ENCODE measurements around the gene FSTL4. TPM values are rescaled to one million over a fixed set of nuclear protein-coding genes. Genes with fewer than 3 reads are reported as not detected.

The FSTL4 gene
- total RNA-seq, 2 donors from 2014 or later, result not detected

DNA sequence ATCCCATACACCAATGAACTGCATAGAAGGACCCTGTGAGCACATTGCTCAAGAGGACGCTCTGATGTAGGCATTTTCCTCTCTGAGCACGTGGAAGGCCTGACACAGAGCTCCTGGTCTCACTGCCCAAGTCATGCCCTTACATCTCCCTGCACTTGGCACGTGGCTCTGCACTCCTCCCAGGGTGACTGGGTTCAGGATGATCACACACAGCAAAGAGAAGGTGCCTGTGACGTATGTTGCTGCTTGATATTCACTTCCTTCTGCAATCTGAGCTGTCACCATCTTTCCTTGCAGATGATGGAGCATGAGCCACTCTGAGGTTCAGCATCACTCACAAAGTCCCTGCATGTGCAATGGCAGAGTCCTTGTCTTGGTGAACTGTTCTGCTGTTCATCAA, 125.2 kb downstream of the FSTL4 start:
- H3K4me1 Mint-ChIP-seq (ENCODE audit: low read depth in 2 of 2), result no peaks in the 10 kb centered on the region
- ATAC-seq, result no peak
- H3K4me3 Mint-ChIP-seq, result no peak overlapping the region
- H3K9me3 Mint-ChIP-seq, result no peaks in the 10 kb centered on the region
- H3K27me3 Mint-ChIP-seq, result peaks cover 0 to 2% of the 10 kb centered on the region in 2 donors
- DNase-seq (ENCODE audit: low spot score), result no peak
- no peaks in the 10 kb centered on the region for H3K36me3 Mint-ChIP-seq
- no peak overlapping the region for H3K27ac Mint-ChIP-seq

DNA sequence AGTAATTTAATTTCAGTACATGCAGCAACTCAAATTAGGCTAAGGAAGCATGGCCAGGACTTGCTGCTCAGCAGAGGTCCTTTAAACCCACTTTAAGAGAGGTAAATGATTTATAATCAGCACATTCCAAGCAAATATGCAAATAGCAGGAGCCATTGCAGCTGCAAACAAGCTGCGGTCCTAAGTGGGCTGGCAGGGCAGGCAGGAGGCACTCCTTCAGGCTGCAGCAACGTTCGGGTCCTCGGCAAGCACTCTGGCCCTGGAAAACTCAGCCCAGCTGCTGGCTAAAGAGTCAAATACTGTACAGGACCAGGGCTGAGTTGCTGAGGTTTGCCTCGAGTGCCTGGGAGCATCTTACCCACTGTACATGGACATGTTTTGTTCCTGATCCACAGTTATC, 126.9 kb downstream of the FSTL4 start:
- Mint-ChIP-seq H3K27me3 (peaks cover 0 to 2% of the 10 kb centered on the region in 2 donors), H3K4me1 (ENCODE audit: low read depth in 2 of 2) (no peaks in the 10 kb centered on the region), H3K36me3 (no peaks in the 10 kb centered on the region), H3K27ac (no peak overlapping the region), H3K4me3 (no peak overlapping the region), H3K9me3 (no peaks in the 10 kb centered on the region)
- ATAC-seq (no peak), DNase-seq (ENCODE audit: low spot score) (no peak)

DNA sequence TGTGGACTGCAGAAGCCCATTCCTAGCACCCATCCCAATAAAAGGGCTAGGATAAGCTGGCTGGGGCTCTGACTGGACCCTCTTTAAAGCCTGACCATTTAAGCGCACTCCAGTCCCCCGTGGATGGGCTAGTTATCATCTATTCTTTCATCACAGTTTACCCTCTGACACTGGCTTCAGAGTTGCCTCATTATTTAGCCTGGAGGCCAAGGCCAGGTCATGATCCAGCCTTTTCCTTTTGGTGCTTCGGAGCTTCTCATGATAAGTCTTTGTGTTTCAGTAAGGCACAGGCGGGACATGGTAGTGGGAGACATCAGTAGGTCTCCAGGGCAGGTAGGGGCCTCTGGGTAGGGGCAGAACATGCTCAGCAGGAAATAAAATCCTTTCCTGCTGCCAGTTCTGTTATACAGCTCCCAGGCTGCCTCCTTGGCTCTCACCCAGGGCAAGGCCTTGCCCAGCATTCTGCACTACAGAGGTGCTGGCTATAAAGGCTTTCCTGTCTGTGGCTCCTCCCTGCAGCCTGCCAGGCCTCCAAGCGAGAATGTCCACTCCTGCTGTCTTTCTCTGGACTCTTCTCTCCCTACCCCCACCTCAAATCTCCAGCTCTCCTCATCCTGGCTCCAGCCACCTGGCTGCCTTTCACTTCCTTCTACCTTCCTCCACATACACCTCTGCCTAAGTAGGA, 128.8 kb downstream of the FSTL4 start:
- no peaks in the 10 kb centered on the region for H3K4me1 Mint-ChIP-seq (ENCODE audit: low read depth in 2 of 2)
- no peaks in the 10 kb centered on the region for H3K36me3 Mint-ChIP-seq
- DNase-seq (ENCODE audit: low spot score) (no peak), ATAC-seq (no peak)
- H3K9me3 Mint-ChIP-seq, result no peaks in the 10 kb centered on the region
- H3K27ac Mint-ChIP-seq, result no peak overlapping the region
- H3K4me3 Mint-ChIP-seq, result no peak overlapping the region
- H3K27me3 Mint-ChIP-seq, result peaks cover 2% of the 10 kb centered on the region in 2 donors

DNA sequence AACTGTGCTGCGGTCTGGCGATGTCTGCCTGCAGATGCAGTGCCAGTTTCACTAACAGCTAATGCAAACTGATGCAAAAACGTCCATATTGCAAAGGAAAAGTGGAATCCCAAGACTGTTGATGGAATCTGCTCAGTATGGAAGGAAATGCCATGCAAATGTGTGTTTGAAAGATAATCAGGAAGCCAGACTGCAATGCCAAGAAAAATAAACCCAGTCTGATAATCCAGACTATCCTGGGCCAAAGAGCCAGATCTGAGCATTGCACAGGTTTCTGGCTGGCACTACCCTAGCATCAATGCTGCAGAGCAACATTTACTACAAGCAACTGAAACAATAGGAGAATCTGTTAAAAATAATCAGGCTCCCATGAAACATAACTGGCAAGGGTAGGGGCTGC, 130.3 kb downstream of the FSTL4 start:
- H3K4me1 Mint-ChIP-seq (ENCODE audit: low read depth in 2 of 2), result no peaks in the 10 kb centered on the region
- no peak for DNase-seq (ENCODE audit: low spot score)
- H3K27ac Mint-ChIP-seq, result no peak overlapping the region
- H3K9me3 Mint-ChIP-seq, result no peaks in the 10 kb centered on the region
- no peak for ATAC-seq
- peaks cover 2 to 10% of the 10 kb centered on the region in 2 donors for H3K27me3 Mint-ChIP-seq
- H3K4me3 Mint-ChIP-seq, result no peak overlapping the region
- H3K36me3 Mint-ChIP-seq, result no peaks in the 10 kb centered on the region

DNA sequence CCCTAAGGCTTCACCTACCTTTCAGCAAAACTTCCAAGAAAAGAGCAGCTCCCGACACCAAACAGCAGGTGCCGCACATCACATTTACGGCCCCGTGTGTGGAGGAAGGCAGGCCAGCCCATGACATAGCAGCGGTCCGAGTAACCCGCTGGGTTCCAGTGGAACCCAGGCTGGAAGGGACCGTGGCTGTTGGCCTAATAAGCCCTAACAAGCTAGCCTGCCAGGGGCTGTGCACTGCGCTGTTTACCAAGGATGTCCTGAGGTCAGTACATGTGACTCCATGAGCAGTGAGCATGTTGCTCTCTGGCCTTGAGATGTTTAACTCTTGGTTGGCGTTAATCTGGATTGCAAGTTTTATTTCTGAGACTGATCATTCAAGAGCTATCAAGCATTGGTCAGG, 131.5 kb downstream of the FSTL4 start:
- no peak for DNase-seq (ENCODE audit: low spot score)
- Mint-ChIP-seq H3K27me3 (peaks cover 2 to 12% of the 10 kb centered on the region in 2 donors), H3K36me3 (no peaks in the 10 kb centered on the region), H3K4me3 (no peak overlapping the region), H3K9me3 (no peaks in the 10 kb centered on the region), H3K4me1 (ENCODE audit: low read depth in 2 of 2) (peaks cover 0 to under 1% of the 10 kb centered on the region in 2 donors), H3K27ac (no peak overlapping the region)
- no peak for ATAC-seq

DNA sequence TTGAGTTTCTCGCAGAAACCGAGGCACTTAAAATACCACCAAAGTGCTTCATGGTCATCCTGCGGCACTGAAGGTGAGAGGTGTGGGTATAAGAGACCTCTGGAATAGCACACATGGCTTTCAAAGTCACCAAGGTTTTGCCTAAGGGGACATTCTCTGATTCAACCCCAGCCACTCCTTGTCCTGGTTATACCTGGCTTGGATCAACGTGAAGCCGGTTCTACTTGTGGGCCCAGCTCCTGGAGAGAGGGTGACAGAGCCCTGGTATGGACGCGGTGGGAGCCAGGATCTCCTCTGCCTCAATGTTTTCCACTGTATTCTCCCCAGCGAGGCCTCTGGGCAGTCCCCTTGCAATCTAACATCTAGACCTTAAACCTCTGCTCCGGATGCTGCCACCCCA, 132.0 kb downstream of the FSTL4 start:
- H3K9me3 Mint-ChIP-seq, result no peaks in the 10 kb centered on the region
- H3K27ac Mint-ChIP-seq, result no peak overlapping the region

DNA sequence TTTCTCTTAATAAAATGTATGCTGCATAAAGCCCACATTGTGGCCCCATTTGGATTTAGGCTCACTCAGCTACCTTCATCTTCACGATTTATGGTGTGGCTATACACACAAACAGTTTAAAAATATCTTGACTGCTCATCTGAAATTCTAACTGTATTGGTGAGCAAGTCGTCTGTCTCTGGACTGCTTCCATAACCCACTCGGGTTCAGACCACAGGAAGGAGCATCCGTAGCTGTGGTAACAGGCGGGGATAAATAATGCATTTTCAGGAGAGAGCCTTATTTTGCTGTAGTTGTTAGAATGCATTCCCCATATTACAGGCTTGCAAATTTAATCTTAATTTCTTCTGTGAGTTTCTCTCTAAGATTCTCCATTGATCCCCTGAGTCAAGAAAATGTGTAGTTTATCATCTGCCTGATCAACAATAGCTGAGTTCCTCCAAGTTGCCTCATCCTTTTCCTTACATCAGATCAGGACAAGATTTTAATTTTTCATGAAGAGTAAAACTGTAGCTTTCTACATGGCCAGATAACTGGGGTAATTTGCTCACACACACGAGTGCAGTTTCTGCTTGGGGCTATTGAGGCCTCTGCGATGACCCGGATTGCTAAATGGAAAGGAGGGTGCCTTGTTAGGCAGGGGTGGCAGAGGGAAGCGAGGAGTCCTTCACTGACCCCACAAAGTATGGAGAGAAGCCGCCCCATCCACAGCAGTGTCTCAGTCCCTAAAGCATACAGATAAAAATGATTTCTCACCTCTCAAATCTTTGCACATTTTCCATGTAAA, 133.9 kb downstream of the FSTL4 start:
- no peak overlapping the region for H3K4me3 Mint-ChIP-seq
- peaks cover 0 to 15% of the 10 kb centered on the region in 2 donors for H3K4me1 Mint-ChIP-seq (ENCODE audit: low read depth in 2 of 2)
- DNase-seq (ENCODE audit: low spot score) (no peak), ATAC-seq (no peak)
- peaks cover 0 to 18% of the 10 kb centered on the region in 2 donors for H3K27me3 Mint-ChIP-seq
- H3K36me3 Mint-ChIP-seq, result no peaks in the 10 kb centered on the region
- H3K27ac Mint-ChIP-seq, result no peak overlapping the region
- no peaks in the 10 kb centered on the region for H3K9me3 Mint-ChIP-seq

More for the DNA sequence above, 132.0 kb downstream of the FSTL4 start:
- Mint-ChIP-seq H3K27me3 (peaks cover 2 to 17% of the 10 kb centered on the region in 2 donors), H3K4me3 (no peak overlapping the region), H3K36me3 (no peaks in the 10 kb centered on the region), H3K4me1 (ENCODE audit: low read depth in 2 of 2) (peaks cover 0 to 4% of the 10 kb centered on the region in 2 donors)
- ATAC-seq, result no peak
- no peak for DNase-seq (ENCODE audit: low spot score)

DNA sequence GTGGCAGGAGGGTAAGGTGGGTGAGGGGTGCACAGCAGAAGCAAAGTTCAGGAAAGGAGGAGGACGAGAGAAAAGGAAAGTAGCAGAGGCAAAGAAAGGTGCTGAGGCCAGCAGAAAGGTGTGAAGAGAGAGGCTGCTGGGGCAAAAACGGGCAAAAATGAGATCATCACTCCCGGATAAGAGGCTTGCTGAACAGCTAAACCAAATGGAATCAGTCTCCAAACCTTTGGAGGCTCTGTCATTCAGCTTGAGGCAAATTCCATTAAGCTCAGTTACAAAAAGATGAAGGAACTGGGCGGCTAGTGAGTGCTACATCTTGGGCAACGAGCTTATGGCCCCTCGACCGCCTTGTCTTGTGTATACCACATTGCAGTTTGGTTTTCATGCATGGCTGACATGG, 136.4 kb downstream of the FSTL4 start:
- Mint-ChIP-seq H3K4me1 (ENCODE audit: low read depth in 2 of 2) (peaks cover 0 to 15% of the 10 kb centered on the region in 2 donors), H3K4me3 (no peak overlapping the region), H3K27ac (no peak overlapping the region), H3K27me3 (peaks cover 0 to 18% of the 10 kb centered on the region in 2 donors), H3K9me3 (no peaks in the 10 kb centered on the region), H3K36me3 (no peaks in the 10 kb centered on the region)
- no peak for ATAC-seq
- DNase-seq (ENCODE audit: low spot score), result no peak

DNA sequence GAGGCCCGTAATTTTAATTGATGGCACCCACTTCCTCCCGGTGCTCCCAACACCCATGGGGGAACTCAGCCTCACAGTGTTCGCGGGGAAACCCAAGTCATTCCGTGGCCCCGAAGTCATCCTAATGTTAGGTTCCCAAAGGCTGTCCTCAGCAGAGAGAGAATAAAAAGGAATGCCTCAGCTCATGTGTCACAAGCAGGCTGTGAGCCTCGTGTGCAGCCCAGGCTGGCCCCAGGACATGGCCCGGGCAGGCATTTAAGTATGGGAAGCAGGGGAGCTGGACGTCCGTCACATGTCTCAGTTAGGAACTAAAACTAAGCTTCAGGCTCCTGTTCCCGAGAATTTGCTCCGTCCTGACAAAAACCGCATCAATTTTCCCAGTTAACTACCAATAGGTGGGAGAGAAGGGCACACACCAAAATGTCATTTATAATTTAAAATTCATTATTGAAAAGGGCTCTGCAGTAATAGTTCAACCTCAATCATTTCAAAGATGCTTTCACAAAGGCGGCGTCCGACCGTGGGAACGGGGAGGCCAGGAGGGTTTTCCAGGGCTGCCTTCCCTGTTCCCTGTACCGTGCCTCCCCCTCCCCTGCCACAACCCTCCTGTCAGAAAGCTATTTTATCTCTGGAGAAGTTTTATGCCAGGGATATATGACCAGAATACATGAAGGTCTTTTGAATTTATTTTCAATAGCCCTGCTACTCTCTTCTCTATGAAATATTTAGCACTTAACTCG, 137.3 kb downstream of the FSTL4 start:
- ATAC-seq (no peak), DNase-seq (ENCODE audit: low spot score) (no peak)
- Mint-ChIP-seq H3K4me3 (no peak overlapping the region), H3K4me1 (ENCODE audit: low read depth in 2 of 2) (peaks cover 2 to 17% of the 10 kb centered on the region in 2 donors), H3K27me3 (peaks cover 0 to 19% of the 10 kb centered on the region in 2 donors), H3K36me3 (no peaks in the 10 kb centered on the region), H3K27ac (no peak overlapping the region), H3K9me3 (no peaks in the 10 kb centered on the region)

DNA sequence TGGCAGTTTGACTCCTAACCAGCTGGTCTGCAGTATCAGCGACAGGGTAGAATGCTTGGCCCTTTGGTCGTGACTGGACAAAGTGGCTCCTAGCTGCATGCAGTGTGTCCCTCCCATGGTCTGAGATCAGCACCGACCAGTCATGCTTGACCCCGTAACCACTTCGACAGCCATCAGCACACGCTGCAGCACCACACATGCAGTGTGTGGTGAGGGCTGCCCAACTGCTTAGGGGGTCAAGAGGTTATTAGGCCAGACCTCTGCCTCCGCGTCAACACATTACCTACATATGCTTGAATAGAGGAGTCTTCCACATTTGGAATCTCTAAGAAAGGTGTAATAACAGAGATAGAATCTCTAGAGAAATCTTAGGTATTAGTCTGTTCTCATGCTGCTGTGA, 139.1 kb downstream of the FSTL4 start:
- peaks cover 0 to 27% of the 10 kb centered on the region in 2 donors for H3K27me3 Mint-ChIP-seq
- no peaks in the 10 kb centered on the region for H3K36me3 Mint-ChIP-seq
- H3K4me3 Mint-ChIP-seq, result no peak overlapping the region
- H3K4me1 Mint-ChIP-seq (ENCODE audit: low read depth in 2 of 2), result peaks cover 18 to 32% of the 10 kb centered on the region in 2 donors
- H3K9me3 Mint-ChIP-seq, result no peaks in the 10 kb centered on the region
- no peak overlapping the region for H3K27ac Mint-ChIP-seq
- DNase-seq (ENCODE audit: low spot score) (no peak), ATAC-seq (no peak)

DNA sequence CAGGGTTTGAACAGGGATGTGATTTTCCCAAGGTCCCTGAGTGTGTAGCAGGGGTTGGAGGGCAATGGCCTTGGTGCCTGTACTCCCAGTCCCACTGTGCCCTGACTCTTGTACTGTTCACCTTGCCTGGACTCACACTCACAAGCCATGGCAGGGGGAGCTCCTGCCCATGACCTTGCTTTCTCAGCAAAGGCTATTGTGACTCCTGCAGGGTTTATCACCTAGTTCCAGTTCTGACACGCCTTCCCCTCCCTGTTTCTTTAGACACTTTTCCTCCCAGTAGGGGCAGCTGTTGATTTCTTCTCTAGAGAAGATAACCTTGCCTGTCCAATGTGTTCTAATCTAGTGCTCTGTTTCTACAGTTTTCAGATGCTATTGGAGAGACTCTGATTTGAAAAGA, 139.5 kb downstream of the FSTL4 start:
- H3K27ac Mint-ChIP-seq, result no peak overlapping the region
- H3K27me3 Mint-ChIP-seq, result peaks cover 0 to 22% of the 10 kb centered on the region in 2 donors
- no peaks in the 10 kb centered on the region for H3K9me3 Mint-ChIP-seq
- DNase-seq (ENCODE audit: low spot score) (no peak), ATAC-seq (no peak)
- H3K36me3 Mint-ChIP-seq, result no peaks in the 10 kb centered on the region
- H3K4me3 Mint-ChIP-seq, result no peak overlapping the region
- H3K4me1 Mint-ChIP-seq (ENCODE audit: low read depth in 2 of 2), result peaks cover 19 to 34% of the 10 kb centered on the region in 2 donors

DNA sequence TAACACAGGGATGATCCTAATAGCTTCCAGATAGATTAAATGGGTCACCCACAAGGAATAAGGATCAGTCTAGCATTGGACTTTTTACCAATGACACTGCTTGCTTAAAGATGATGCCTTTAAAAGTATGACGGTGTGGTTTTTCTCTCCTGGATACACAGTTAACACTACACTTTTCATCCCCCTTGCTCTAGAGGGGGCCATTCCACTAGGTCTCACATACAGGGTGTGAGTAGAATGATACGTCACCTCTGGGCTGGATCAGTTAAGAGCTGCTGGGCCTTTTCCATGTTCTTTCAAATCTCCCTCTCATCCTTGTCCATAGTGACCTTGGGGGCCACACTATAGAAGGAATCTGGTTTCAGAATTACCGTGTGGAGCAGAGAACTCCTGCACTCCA, 140.6 kb downstream of the FSTL4 start:
- Mint-ChIP-seq H3K4me1 (ENCODE audit: low read depth in 2 of 2) (peaks cover 19 to 34% of the 10 kb centered on the region in 2 donors), H3K4me3 (no peak overlapping the region), H3K27me3 (peaks cover 0 to 21% of the 10 kb centered on the region in 2 donors)

DNA sequence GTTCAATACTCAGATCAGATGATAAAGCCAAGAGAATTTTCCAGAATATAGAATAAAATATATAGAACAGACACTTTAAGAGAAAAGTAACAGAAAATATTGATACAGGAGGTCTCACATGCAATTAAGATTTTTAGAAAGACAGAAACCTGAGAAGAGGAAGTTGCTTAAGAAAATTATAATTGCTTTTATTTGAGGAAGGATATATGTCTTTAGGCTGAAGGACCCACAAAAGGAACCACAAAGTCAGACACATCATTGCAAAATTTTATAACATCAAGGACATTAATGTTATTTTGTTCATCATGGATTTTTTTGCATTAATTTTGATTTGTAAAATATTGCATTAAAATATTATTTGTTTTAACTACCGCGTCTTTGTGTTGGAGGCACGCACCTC, 141.5 kb downstream of the FSTL4 start:
- no peaks in the 10 kb centered on the region for H3K9me3 Mint-ChIP-seq
- no peak overlapping the region for H3K4me3 Mint-ChIP-seq
- peaks cover 0 to 19% of the 10 kb centered on the region in 2 donors for H3K27me3 Mint-ChIP-seq
- no peaks in the 10 kb centered on the region for H3K36me3 Mint-ChIP-seq
- no peak for ATAC-seq
- no peak for DNase-seq (ENCODE audit: low spot score)
- no peak overlapping the region for H3K27ac Mint-ChIP-seq
- peaks cover 21 to 37% of the 10 kb centered on the region in 2 donors for H3K4me1 Mint-ChIP-seq (ENCODE audit: low read depth in 2 of 2)

More for the DNA sequence above, 140.6 kb downstream of the FSTL4 start:
- no peaks in the 10 kb centered on the region for H3K9me3 Mint-ChIP-seq
- H3K36me3 Mint-ChIP-seq, result no peaks in the 10 kb centered on the region
- DNase-seq (ENCODE audit: low spot score), result no peak
- no peak overlapping the region for H3K27ac Mint-ChIP-seq
- no peak for ATAC-seq

DNA sequence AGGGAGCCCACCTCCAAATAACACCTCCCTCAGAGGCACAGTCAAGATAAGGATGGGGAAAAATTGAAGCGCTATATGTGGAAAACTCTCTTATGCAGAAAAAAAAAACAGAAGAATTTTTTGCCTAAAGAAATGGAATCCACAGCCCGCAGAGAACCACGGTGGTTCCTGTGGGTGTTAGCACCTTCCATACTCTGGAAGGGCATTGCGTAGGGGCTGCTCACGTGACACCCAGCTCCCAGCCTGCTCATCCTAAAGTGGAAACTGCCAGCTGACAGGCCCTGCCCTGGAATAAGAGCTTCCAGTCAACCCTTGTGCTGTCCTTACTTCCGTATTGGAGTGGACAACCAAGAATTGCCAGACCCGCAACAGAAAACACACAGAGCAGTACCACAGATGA, 142.5 kb downstream of the FSTL4 start:
- no peak for ATAC-seq
- Mint-ChIP-seq H3K4me3 (no peak overlapping the region), H3K27me3 (peaks cover 0 to 13% of the 10 kb centered on the region in 2 donors), H3K27ac (no peak overlapping the region), H3K36me3 (no peaks in the 10 kb centered on the region), H3K4me1 (ENCODE audit: low read depth in 2 of 2) (peaks cover 27 to 39% of the 10 kb centered on the region in 2 donors), H3K9me3 (no peaks in the 10 kb centered on the region)
- DNase-seq (ENCODE audit: low spot score), result no peak
